Stimulated activated naive CD8-positive, alpha-beta T cell treated with anti-CD3 and anti-CD28 coated beads, Interleukin-15, amount 100 ng/mL, for 72 hours (primary cell): ENCODE measurements around the gene TMEM132C.
A peak's percentile ranks its signal among the peaks of the same experiment; 100 is the strongest.

ENCODE experiments used
- ATAC-seq: fragments of 150-1000 bp; cut with Tn5 transposase; 2 replicates; pipeline ENCODE4 v1.10.0; 2021; ENCODE audit warnings: mild to moderate bottlenecking, moderate library complexity
- DNase-seq, 2 donors: peaks; one replicate each; pipeline ENCODE4 v3.0.0; 2021 to 2022
- H3K27ac Mint-ChIP-seq, 2 donors: one replicate each; pipeline ENCODE4 v1.8.0; 2022; ENCODE audit warnings: mild to moderate bottlenecking in 2 of 2, mixed read lengths in 2 of 2, moderate library complexity in 2 of 2
- H3K27me3 Mint-ChIP-seq: one replicate; pipeline ENCODE4 v1.8.0; 2022; ENCODE audit warnings: mixed read lengths
- H3K4me1 Mint-ChIP-seq: one replicate; pipeline ENCODE4 v1.8.0; 2022; ENCODE audit warnings: mild to moderate bottlenecking, mixed read lengths
- H3K4me3 Mint-ChIP-seq, 2 donors: one replicate each; pipeline ENCODE4 v1.8.0; 2022; ENCODE audit warnings: mild to moderate bottlenecking in 2 of 2, mixed read lengths in 2 of 2, moderate library complexity in 1 of 2
- H3K9me3 Mint-ChIP-seq, 2 donors: one replicate each; pipeline ENCODE4 v1.8.0; 2022; ENCODE audit warnings: mixed read lengths in 2 of 2

TMEM132C gene

GRCh38 chr12:128671528-128672042, 404.6 kb downstream of the TMEM132C start:
- no peak overlapping the region for H3K27ac Mint-ChIP-seq
- H3K27me3 Mint-ChIP-seq = no peaks in the 10 kb centered on the region
- peaks cover 0 to 7% of the 10 kb centered on the region in 2 donors for H3K9me3 Mint-ChIP-seq
- ATAC-seq (no peak), DNase-seq (no peak)
- H3K4me1 Mint-ChIP-seq = no peaks in the 10 kb centered on the region
- no peak overlapping the region for H3K4me3 Mint-ChIP-seq

DNA sequence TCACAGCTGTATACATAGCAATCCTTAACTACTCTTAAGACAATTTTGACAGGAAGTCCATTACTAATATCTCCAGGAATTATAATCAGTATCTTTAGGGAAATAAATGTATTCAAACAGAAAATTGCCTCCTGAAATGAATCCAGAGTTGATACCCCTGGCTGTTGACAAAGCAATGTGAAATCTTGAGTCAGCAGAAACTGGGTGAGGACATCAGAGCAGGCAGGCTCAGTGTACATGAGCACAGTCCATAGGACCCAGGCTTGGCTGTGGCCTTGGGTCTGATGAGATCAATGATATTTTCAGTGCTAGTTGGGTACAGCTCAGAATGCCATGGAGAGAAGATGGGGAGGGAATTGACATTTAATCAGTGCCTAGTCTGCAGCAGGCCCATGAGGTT, 405.5 kb downstream of the TMEM132C start:
- H3K4me1 Mint-ChIP-seq = no peaks in the 10 kb centered on the region
- H3K9me3 Mint-ChIP-seq = peaks cover 0 to 7% of the 10 kb centered on the region in 2 donors
- H3K27me3 Mint-ChIP-seq = no peaks in the 10 kb centered on the region
- no peak for DNase-seq
- H3K27ac Mint-ChIP-seq = no peak overlapping the region
- no peak for ATAC-seq
- no peak overlapping the region for H3K4me3 Mint-ChIP-seq

DNA sequence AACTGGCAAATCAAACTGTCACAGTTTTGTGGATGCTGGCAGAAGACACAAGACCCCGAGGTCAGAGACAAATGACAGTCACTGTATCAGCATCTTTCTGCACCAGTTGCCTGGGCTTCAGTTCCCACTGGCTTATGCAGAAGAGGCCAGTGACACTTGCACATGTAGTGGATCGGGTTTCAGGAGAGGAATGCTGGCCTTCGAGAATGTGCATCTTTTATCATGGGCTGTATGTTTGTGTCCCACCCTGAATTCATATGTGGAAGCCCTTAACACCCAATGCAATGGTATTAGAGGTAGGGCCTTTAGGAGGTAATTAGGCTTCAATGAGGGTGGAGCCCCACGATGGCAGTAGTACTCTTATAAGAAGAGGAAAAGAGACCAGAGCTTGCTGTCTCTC, 405.9 kb downstream of the TMEM132C start:
- H3K9me3 Mint-ChIP-seq = peaks cover 0 to 7% of the 10 kb centered on the region in 2 donors
- no peak for DNase-seq
- no peak for ATAC-seq
- no peak overlapping the region for H3K27ac Mint-ChIP-seq
- H3K4me3 Mint-ChIP-seq = no peak overlapping the region
- H3K4me1 Mint-ChIP-seq = no peaks in the 10 kb centered on the region
- no peaks in the 10 kb centered on the region for H3K27me3 Mint-ChIP-seq

GRCh38 chr12:128675576-128675975, 408.6 kb downstream of the TMEM132C start:
- Mint-ChIP-seq H3K4me3 (no peak overlapping the region), H3K4me1 (no peaks in the 10 kb centered on the region), H3K27ac (no peak overlapping the region), H3K27me3 (no peaks in the 10 kb centered on the region), H3K9me3 (peaks cover 0 to under 1% of the 10 kb centered on the region in 2 donors)
- DNase-seq = no peak
- ATAC-seq = no peak

DNA sequence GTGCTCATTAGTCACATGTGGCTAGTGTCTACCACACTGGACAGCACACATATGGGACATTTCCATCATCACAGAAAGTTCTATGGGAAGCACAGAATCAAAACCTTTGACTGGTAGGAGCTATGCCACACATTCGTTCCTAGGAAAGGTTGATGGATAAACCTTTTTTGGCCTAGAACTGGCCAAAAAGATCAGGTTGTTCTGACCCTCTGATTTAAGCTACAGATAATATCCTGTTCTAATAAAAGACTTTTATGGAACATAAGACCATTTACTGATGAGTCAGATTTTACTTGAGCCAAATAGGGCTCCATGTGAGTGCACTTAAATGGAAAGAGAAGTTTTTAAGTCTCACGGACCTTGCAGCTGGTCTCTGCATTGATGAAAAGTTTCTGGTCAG, 413.6 kb downstream of the TMEM132C start:
- Mint-ChIP-seq H3K27me3 (no peaks in the 10 kb centered on the region), H3K4me3 (no peak overlapping the region), H3K9me3 (no peaks in the 10 kb centered on the region), H3K4me1 (no peaks in the 10 kb centered on the region), H3K27ac (no peak overlapping the region)
- DNase-seq = no peak
- ATAC-seq = no peak

GRCh38 chr12:128682548-128683275, 415.7 kb downstream of the TMEM132C start:
- no peak overlapping the region for H3K4me3 Mint-ChIP-seq
- no peak for ATAC-seq
- H3K9me3 Mint-ChIP-seq = peaks cover 0 to 4% of the 10 kb centered on the region in 2 donors
- no peak for DNase-seq
- peak overlapping the region in 1 of 2 donors; percentile 93 for H3K27ac Mint-ChIP-seq
- H3K4me1 Mint-ChIP-seq = no peaks in the 10 kb centered on the region
- no peaks in the 10 kb centered on the region for H3K27me3 Mint-ChIP-seq

DNA sequence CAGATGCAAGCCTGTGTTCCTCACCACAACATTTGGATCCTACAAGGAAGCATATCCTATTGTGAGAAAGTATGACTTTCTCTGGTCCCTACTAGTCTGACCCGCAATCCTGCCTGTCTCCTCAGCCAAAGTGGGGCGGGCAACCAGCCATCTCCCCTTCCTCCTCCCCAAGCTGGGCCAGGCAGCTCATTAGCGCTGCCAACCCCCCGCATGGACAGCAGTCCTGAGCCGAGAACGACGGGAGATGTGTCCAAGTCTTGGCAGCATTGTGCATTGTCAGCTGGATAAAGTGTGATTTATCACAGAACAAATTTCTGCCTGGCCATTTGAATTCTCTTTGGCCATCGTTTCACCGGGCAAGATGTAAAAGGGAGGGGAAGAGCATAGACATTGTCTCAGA, 417.4 kb downstream of the TMEM132C start:
- no peak for DNase-seq
- Mint-ChIP-seq H3K4me3 (no peak overlapping the region), H3K27me3 (no peaks in the 10 kb centered on the region), H3K4me1 (no peaks in the 10 kb centered on the region), H3K9me3 (peaks cover 0 to 4% of the 10 kb centered on the region in 2 donors), H3K27ac (no peak overlapping the region)
- no peak for ATAC-seq

DNA sequence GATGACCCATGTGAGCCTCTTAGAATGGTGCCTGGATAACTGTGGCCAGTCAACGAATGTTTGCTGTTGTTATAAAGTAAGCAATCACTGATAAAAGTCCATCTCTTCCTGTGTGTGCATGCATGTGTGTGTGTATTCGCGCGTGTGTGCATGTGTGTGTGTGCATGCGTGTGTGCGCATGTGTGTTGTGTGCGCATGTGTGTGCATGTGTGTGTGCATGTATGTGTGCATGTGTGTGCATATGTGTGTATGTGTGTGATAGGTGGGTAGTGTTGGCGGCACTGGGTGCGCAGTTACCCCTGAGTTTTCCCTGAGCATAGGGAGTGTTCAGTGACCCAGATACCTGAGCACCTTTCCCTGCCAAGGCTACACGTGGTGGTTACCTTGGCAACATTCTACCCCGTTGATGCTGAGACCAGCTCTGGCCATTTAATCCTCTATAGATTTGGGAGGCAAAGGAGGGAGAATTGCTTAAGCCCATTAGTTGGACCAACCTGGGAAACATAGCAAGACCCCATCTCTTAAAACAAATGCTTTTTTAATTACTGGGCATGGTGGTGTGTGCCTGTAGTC, 419.0 kb downstream of the TMEM132C start:
- no peak for DNase-seq
- Mint-ChIP-seq H3K4me1 (no peaks in the 10 kb centered on the region), H3K4me3 (no peak overlapping the region), H3K9me3 (peaks cover 0 to 4% of the 10 kb centered on the region in 2 donors), H3K27me3 (no peaks in the 10 kb centered on the region), H3K27ac (no peak overlapping the region)
- ATAC-seq = no peak

DNA sequence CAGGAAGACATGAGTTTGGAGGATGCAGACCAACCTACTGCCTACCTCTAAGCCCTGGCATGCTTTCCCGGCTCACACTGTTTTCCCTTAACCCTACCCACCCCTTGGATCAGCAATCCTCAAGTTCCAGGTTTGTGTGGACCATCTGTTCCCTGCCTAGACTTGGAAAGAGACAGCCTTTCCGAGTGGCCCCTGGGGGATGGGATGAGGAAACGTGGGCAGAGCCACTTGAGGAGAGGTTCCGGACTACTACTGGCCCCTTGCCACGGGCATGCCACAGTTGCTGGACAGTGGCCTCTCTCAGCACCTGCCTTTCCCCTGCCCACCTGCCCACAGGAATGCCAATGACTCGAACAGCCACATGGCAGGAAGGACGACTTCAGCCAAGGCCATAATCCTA, 420.9 kb downstream of the TMEM132C start:
- ATAC-seq = no peak
- Mint-ChIP-seq H3K27ac (no peak overlapping the region), H3K27me3 (no peaks in the 10 kb centered on the region), H3K4me1 (no peaks in the 10 kb centered on the region), H3K9me3 (peaks cover 0 to 4% of the 10 kb centered on the region in 2 donors), H3K4me3 (no peak overlapping the region)
- no peak for DNase-seq

GRCh38 chr12:128690641-128691040, 423.7 kb downstream of the TMEM132C start:
- no peaks in the 10 kb centered on the region for H3K4me1 Mint-ChIP-seq
- H3K4me3 Mint-ChIP-seq = no peak overlapping the region
- no peak overlapping the region for H3K27ac Mint-ChIP-seq
- no peaks in the 10 kb centered on the region for H3K27me3 Mint-ChIP-seq
- peaks cover 0 to 4% of the 10 kb centered on the region in 2 donors for H3K9me3 Mint-ChIP-seq
- no peak for DNase-seq
- no peak for ATAC-seq

- Mint-ChIP-seq H3K4me3 (no peak overlapping the region), H3K27ac (no peak overlapping the region)
These were observed 426.1 kb downstream of the TMEM132C start for GRCh38 chr12:128693115-128693514.

GRCh38 chr12:128693771-128694170, 426.8 kb downstream of the TMEM132C start:
- no peak overlapping the region for H3K27ac Mint-ChIP-seq
- no peak for DNase-seq
- no peaks in the 10 kb centered on the region for H3K27me3 Mint-ChIP-seq
- H3K4me1 Mint-ChIP-seq = no peaks in the 10 kb centered on the region
- H3K9me3 Mint-ChIP-seq = peaks cover 8 to 21% of the 10 kb centered on the region in 2 donors
- ATAC-seq = no peak
- H3K4me3 Mint-ChIP-seq = no peak overlapping the region

More at GRCh38 chr12:128693115-128693514, 426.1 kb downstream of the TMEM132C start:
- H3K9me3 Mint-ChIP-seq = peaks cover 7 to 20% of the 10 kb centered on the region in 2 donors
- H3K27me3 Mint-ChIP-seq = no peaks in the 10 kb centered on the region
- DNase-seq (no peak), ATAC-seq (no peak)
- no peaks in the 10 kb centered on the region for H3K4me1 Mint-ChIP-seq

DNA sequence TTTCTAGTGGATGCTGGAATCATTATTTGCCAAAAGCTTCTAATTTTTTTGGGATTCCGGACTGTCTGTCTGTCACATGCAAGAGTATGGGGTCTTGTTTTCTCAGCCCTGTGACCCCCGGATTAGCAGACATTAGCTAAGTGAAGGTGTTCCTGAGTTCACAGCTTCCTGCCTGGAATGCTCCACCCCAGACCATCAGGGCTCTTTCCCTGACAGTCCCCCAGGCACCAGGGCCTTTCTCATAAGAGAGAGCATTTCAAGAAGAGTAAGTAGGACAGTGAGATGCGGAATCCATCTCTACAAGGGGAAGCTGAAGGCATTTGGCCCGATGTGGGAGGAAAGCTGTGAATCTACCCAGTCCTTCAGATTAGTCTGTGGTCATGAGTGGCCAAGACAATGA, 427.5 kb downstream of the TMEM132C start:
- Mint-ChIP-seq H3K27ac (no peak overlapping the region), H3K9me3 (peaks cover 8 to 21% of the 10 kb centered on the region in 2 donors), H3K4me1 (no peaks in the 10 kb centered on the region), H3K27me3 (no peaks in the 10 kb centered on the region), H3K4me3 (no peak overlapping the region)
- ATAC-seq = no peak
- no peak for DNase-seq

- Mint-ChIP-seq H3K9me3 (peaks cover 8 to 21% of the 10 kb centered on the region in 2 donors), H3K27ac (no peak overlapping the region), H3K4me3 (no peak overlapping the region), H3K27me3 (no peaks in the 10 kb centered on the region), H3K4me1 (no peaks in the 10 kb centered on the region)
- DNase-seq = no peak
- ATAC-seq = no peak
These were observed 428.7 kb downstream of the TMEM132C start for GRCh38 chr12:128695697-128696096.

GRCh38 chr12:128698301-128698972, 431.5 kb downstream of the TMEM132C start:
- H3K4me1 Mint-ChIP-seq = no peaks in the 10 kb centered on the region
- DNase-seq (no peak), ATAC-seq (no peak)
- H3K27me3 Mint-ChIP-seq = no peaks in the 10 kb centered on the region
- no peak overlapping the region for H3K27ac Mint-ChIP-seq
- peaks cover 8 to 21% of the 10 kb centered on the region in 2 donors for H3K9me3 Mint-ChIP-seq
- H3K4me3 Mint-ChIP-seq = no peak overlapping the region

- no peak for DNase-seq
- Mint-ChIP-seq H3K9me3 (peaks cover 8 to 21% of the 10 kb centered on the region in 2 donors), H3K4me3 (no peak overlapping the region), H3K27me3 (no peaks in the 10 kb centered on the region), H3K27ac (no peak overlapping the region), H3K4me1 (no peaks in the 10 kb centered on the region)
- ATAC-seq = no peak
These were observed 432.1 kb downstream of the TMEM132C start for GRCh38 chr12:128699106-128699505.
